Testis (tissue), 2 donors: ENCODE results near the gene CPLX3.

ENCODE experiments used
- POLR2A ChIP-seq: fragments of 450-650 bp; IDR thresholded peaks from one replicate; pipeline ENCODE4 v1.6.1; 2017; ENCODE audit warnings: antibody characterized with exemption, mild to moderate bottlenecking, moderate library complexity
- TF ChIP-seq, protein P1 (sequence below), 3 experiments: fragments of 450-650 bp in 2 of 3; fragments of 200-600 bp in 1 of 3; sonication (generic) in 1 of 3; IDR thresholded peaks; one replicate each; pipeline ENCODE4 v1.5.1; 2016 to 2019; ENCODE audit warnings: antibody characterized with exemption in 3 of 3, mild to moderate bottlenecking in 2 of 3, moderate library complexity in 1 of 3

DNA sequence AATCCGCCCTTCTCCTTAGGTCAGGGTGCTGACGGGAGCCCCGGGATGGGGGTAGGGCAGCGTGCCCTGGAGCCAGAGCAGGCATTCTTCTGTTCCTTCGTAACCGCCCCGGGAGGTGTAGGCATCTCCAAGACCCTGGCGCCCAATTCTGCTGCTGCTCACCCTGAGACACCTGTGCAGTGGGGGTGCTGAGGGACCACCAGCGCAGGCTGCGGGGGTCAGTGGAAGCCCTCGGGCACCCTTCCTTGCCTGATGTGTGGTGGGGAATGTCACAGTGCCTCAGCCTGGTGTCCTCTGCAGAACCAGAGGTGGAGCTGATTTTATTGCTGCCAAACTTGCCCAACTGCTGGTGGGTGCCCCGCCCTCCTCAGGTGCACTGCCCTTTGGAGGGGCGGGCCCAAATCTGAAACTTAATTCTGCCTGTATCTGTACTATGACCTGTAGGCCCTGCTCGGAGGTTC, 37.2 kb upstream of the CPLX3 start:
- TF ChIP-seq POLR2A: no peak
- TF ChIP-seq, protein P1, sequence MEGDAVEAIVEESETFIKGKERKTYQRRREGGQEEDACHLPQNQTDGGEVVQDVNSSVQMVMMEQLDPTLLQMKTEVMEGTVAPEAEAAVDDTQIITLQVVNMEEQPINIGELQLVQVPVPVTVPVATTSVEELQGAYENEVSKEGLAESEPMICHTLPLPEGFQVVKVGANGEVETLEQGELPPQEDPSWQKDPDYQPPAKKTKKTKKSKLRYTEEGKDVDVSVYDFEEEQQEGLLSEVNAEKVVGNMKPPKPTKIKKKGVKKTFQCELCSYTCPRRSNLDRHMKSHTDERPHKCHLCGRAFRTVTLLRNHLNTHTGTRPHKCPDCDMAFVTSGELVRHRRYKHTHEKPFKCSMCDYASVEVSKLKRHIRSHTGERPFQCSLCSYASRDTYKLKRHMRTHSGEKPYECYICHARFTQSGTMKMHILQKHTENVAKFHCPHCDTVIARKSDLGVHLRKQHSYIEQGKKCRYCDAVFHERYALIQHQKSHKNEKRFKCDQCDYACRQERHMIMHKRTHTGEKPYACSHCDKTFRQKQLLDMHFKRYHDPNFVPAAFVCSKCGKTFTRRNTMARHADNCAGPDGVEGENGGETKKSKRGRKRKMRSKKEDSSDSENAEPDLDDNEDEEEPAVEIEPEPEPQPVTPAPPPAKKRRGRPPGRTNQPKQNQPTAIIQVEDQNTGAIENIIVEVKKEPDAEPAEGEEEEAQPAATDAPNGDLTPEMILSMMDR (IDR thresholded peaks at IDR 0.05): no peak
